ENCODE results near the gene BNIP3.
"Not testable (repeated sequence)": the region's sequence is repeated elsewhere in the genome, so short reads cannot be mapped to it uniquely, and the experiment has no call there.

Gene BNIP3

GRCh38 chr10:131928248-131929095 lies 53.3 kb downstream of the BNIP3 start:
- peak; percentile 74 for DNase-seq

- DNase-seq: no peak
Measured at GRCh38 chr10:131926743-131927595, 54.8 kb downstream of the BNIP3 start.

- no peak for DNase-seq
Measured at GRCh38 chr10:131926253-131926652, 55.5 kb downstream of the BNIP3 start.

GRCh38 chr10:131925716-131926115 lies 56.0 kb downstream of the BNIP3 start:
- DNase-seq: no peak

GRCh38 chr10:131925011-131925649 lies 56.6 kb downstream of the BNIP3 start:
- no peak for DNase-seq

- no peak for DNase-seq
Measured at GRCh38 chr10:131923038-131923756, 58.5 kb downstream of the BNIP3 start.

GRCh38 chr10:131921184-131921583 lies 60.5 kb downstream of the BNIP3 start:
- no peak for DNase-seq

GRCh38 chr10:131920693-131921092 lies 61.0 kb downstream of the BNIP3 start:
- DNase-seq: no peak

GRCh38 chr10:131920151-131920550 lies 61.6 kb downstream of the BNIP3 start:
- no peak for DNase-seq

GRCh38 chr10:131919461-131919860 lies 62.3 kb downstream of the BNIP3 start:
- not testable (repeated sequence) for DNase-seq

Data from activated CD8-positive, alpha-beta memory T cell treated with anti-CD3 and anti-CD28 coated beads, Interleukin-2, amount 50 U/mL, for 48 hours (primary cell).